H1 (cell line): ENCODE results near the gene SPHK1. TPM values are rescaled to one million over a fixed set of nuclear protein-coding genes. Genes with fewer than 3 reads are reported as not detected.

ENCODE experiments used
- CTCF ChIA-PET: fragments of 300-600 bp; sonication (Branson Sonifier 250); formaldehyde crosslinking; loops from one replicate; lab custom pipeline; 2021; ENCODE audit not compliant: partially characterized antibody; lab: Charles Lee
- POLR2A ChIA-PET: fragments of 300-600 bp; sonication (Branson Sonifier 250); formaldehyde crosslinking; loops from one replicate; lab custom pipeline; 2021; ENCODE audit warnings: inconsistent platforms; ENCODE audit not compliant: partially characterized antibody; lab: Charles Lee
- DNase-seq, 2 experiments: peaks; one replicate each; pipeline versions ENCODE4 v3.0.0 to v3.0.0-alpha.2; 2010 to 2022; ENCODE audit warnings: low spot score in 2 of 2, low read depth in 1 of 2, mixed read lengths in 1 of 2
- FAIRE-seq: peaks from 2 replicates; lab custom pipeline; 2011; peaks lifted over from hg19 to GRCh38; lab: Jason Lieb, UNC
- H2AFZ ChIP-seq: 2 replicates; pipeline ENCODE4 v1.8.1; 2012; ENCODE audit warnings: low read length, inconsistent platforms
- H2AK5ac ChIP-seq: 2 replicates; pipeline ENCODE4 v1.6.1; 2013; ENCODE audit warnings: low read depth, low read length
- H2BK120ac ChIP-seq: replicated peaks from 2 replicates; pipeline ENCODE3; 2013; ENCODE audit warnings: low read depth, low read length, inconsistent platforms
- H2BK12ac ChIP-seq: 2 replicates; pipeline ENCODE4 v1.6.1; 2013; ENCODE audit warnings: low read depth, low read length
- H2BK15ac ChIP-seq: 2 replicates; pipeline ENCODE4 v1.6.1; 2013; ENCODE audit warnings: low read length
- H2BK20ac ChIP-seq: 2 replicates; pipeline ENCODE4 v1.6.1; 2013; ENCODE audit warnings: low read length
- H2BK5ac ChIP-seq: 2 replicates; pipeline ENCODE4 v1.6.1; 2013; ENCODE audit warnings: low read depth, low read length
- H3K14ac ChIP-seq: 2 replicates; pipeline ENCODE4 v1.6.1; 2013; ENCODE audit warnings: inconsistent platforms; ENCODE audit not compliant: insufficient read length
- H3K18ac ChIP-seq: 2 replicates; pipeline ENCODE4 v1.6.1; 2013; ENCODE audit warnings: low read length; ENCODE audit errors: extremely low read depth
- H3K23ac ChIP-seq: 2 replicates; pipeline ENCODE4 v1.6.1; 2013; ENCODE audit warnings: inconsistent platforms; ENCODE audit not compliant: insufficient read length
- H3K23me2 ChIP-seq: 2 replicates; pipeline ENCODE4 v1.6.1; 2013; ENCODE audit warnings: low read depth, low read length
- H3K27ac ChIP-seq: 2 replicates; pipeline ENCODE4 v1.6.1; 2011; ENCODE audit warnings: low read depth, low read length, inconsistent platforms
- H3K27me3 ChIP-seq, 4 experiments: replicated peaks in 1 of 4; 1 replicate in 1 of 4; 2 replicates in 3 of 4; pipeline versions ENCODE4 v1.6.1 to v1.8.1; 2011 to 2013; ENCODE audit warnings: low read length in 3 of 4, mild to moderate bottlenecking in 3 of 4, inconsistent platforms in 2 of 4, mixed read lengths in 2 of 4, moderate library complexity in 1 of 4; ENCODE audit not compliant: control insufficient read depth in 3 of 4, insufficient read depth in 3 of 4; ENCODE audit errors: extremely low read depth in 1 of 4
- H3K36me3 ChIP-seq, 4 experiments: 2 replicates each; pipeline versions ENCODE4 v1.6.1 to v1.8.1; 2011 to 2013; ENCODE audit warnings: mild to moderate bottlenecking in 4 of 4, low read length in 3 of 4, moderate library complexity in 2 of 4, control low read depth in 1 of 4, inconsistent platforms in 1 of 4; ENCODE audit not compliant: insufficient read depth in 4 of 4, control insufficient read depth in 2 of 4
- H3K4ac ChIP-seq: replicated peaks from 2 replicates; pipeline ENCODE3; 2013; ENCODE audit warnings: low read length, low read depth, mixed read lengths, inconsistent platforms; ENCODE audit not compliant: insufficient read length
- H3K4me1 ChIP-seq, 4 experiments: replicated peaks in 1 of 4; 1 replicate in 1 of 4; 2 replicates in 3 of 4; pipeline versions ENCODE4 v1.6.1 to v1.8.1; 2011 to 2013; ENCODE audit warnings: low read length in 3 of 4, inconsistent platforms in 2 of 4, mixed read lengths in 1 of 4; ENCODE audit not compliant: insufficient read depth in 4 of 4, control insufficient read depth in 3 of 4
- H3K4me2 ChIP-seq, 2 experiments: 2 replicates each; pipeline versions ENCODE4 v1.6.1 to v1.8.1; 2011 to 2013; ENCODE audit warnings: low read depth in 2 of 2, low read length in 2 of 2, control low read depth in 1 of 2, inconsistent platforms in 1 of 2, mild to moderate bottlenecking in 1 of 2; ENCODE audit not compliant: insufficient read depth in 1 of 2
- H3K4me3 ChIP-seq, 4 experiments: fragments of 200-600, 300-600 bp in 1 of 4; sonication (generic), shearing (Covaris generic), sonication (Bioruptor Twin) in 1 of 4; 2 replicates each; pipeline versions ENCODE4 v1.5.1 to v1.8.1; 2011 to 2016; ENCODE audit warnings: low read length in 4 of 4, low read depth in 3 of 4, control low read depth in 2 of 4, inconsistent platforms in 2 of 4, mild to moderate bottlenecking in 2 of 4, mixed read lengths in 1 of 4, moderate library complexity in 1 of 4; ENCODE audit not compliant: insufficient read depth in 2 of 4; ENCODE audit errors: extremely low read depth in 1 of 4
- H3K56ac ChIP-seq: replicated peaks from 2 replicates; pipeline ENCODE3; 2013; ENCODE audit warnings: low read depth, mild to moderate bottlenecking, mixed read lengths, low read length, inconsistent platforms; ENCODE audit not compliant: insufficient read length
- H3K79me1 ChIP-seq: 2 replicates; pipeline ENCODE4 v1.6.1; 2013; ENCODE audit warnings: low read depth, low read length, control low read depth
- H3K79me2 ChIP-seq, 2 experiments: 2 replicates each; pipeline versions ENCODE4 v1.6.1 to v1.8.1; 2012 to 2013; ENCODE audit warnings: low read length in 2 of 2, mild to moderate bottlenecking in 2 of 2, inconsistent platforms in 1 of 2; ENCODE audit not compliant: insufficient read depth in 2 of 2, control insufficient read depth in 1 of 2
- H3K9ac ChIP-seq, 4 experiments: replicated peaks in 1 of 4; 1 replicate in 1 of 4; 2 replicates in 3 of 4; pipeline versions ENCODE4 v1.6.1 to v1.8.1; 2011 to 2013; ENCODE audit warnings: low read depth in 3 of 4, low read length in 3 of 4, control low read depth in 2 of 4, mild to moderate bottlenecking in 2 of 4, moderate library complexity in 2 of 4, inconsistent platforms in 1 of 4; ENCODE audit errors: extremely low read depth in 1 of 4
- H3K9me3 ChIP-seq, 2 experiments: 2 replicates each; pipeline versions ENCODE4 v1.6.1 to v1.8.1; 2012 to 2013; ENCODE audit warnings: mild to moderate bottlenecking in 2 of 2, moderate library complexity in 2 of 2, control low read depth in 1 of 2, inconsistent platforms in 1 of 2, low read depth in 1 of 2, low read length in 1 of 2, mixed read lengths in 1 of 2; ENCODE audit not compliant: insufficient read depth in 2 of 2
- H4K20me1 ChIP-seq, 2 experiments: replicated peaks in 1 of 2; 2 replicates each; pipeline versions ENCODE3 to v1.8.1; 2011 to 2013; ENCODE audit warnings: inconsistent platforms in 2 of 2, low read length in 2 of 2, mild to moderate bottlenecking in 1 of 2; ENCODE audit not compliant: insufficient read depth in 2 of 2, control insufficient read depth in 1 of 2
- H4K5ac ChIP-seq: 2 replicates; pipeline ENCODE4 v1.6.1; 2013; ENCODE audit warnings: low read length, low read depth, mixed read lengths, inconsistent platforms; ENCODE audit not compliant: insufficient read length
- H4K8ac ChIP-seq: 2 replicates; pipeline ENCODE4 v1.8.0; 2013; ENCODE audit warnings: mild to moderate bottlenecking, moderate library complexity, low read length, inconsistent platforms; ENCODE audit not compliant: insufficient read depth; ENCODE audit errors: extremely low read depth
- H4K91ac ChIP-seq: replicated peaks from 2 replicates; pipeline ENCODE3; 2013; ENCODE audit warnings: low read length, mixed read lengths, inconsistent platforms; ENCODE audit not compliant: insufficient read length
- ATF3 ChIP-seq: IDR thresholded peaks from 2 replicates; pipeline ENCODE4 v1.6.1; 2011; ENCODE audit warnings: low read depth, mild to moderate bottlenecking, low read length; ENCODE audit not compliant: insufficient read depth
- CHD1 ChIP-seq: IDR thresholded peaks from 2 replicates; pipeline ENCODE4 v1.6.1; 2012; ENCODE audit warnings: low read depth, low read length, improper control_type of control experiment
- KDM1A ChIP-seq: fragments of 200-600, 300-600 bp; sonication (generic); IDR thresholded peaks from 2 replicates; pipeline ENCODE4 v1.7.1; 2016; ENCODE audit warnings: mild to moderate bottlenecking, low read length, borderline replicate concordance
- PHF8 ChIP-seq: fragments of 200-600 bp; sonication (generic); conservative IDR thresholded peaks from 2 replicates; pipeline ENCODE4 v1.7.1; 2012; ENCODE audit warnings: low read depth, mild to moderate bottlenecking, inconsistent platforms, low read length, moderate library complexity
- POU5F1 ChIP-seq: IDR thresholded peaks from 2 replicates; pipeline ENCODE4 v1.6.1; 2011; ENCODE audit warnings: low read depth, mild to moderate bottlenecking, low read length, moderate library complexity
- RBBP5 ChIP-seq: IDR thresholded peaks from 2 replicates; pipeline ENCODE4 v1.7.1; 2012; ENCODE audit warnings: low read depth, mild to moderate bottlenecking, inconsistent platforms, low read length, moderate library complexity, borderline replicate concordance
- SIX5 ChIP-seq: IDR thresholded peaks from 2 replicates; pipeline ENCODE4 v1.6.1; 2011; ENCODE audit warnings: mild to moderate bottlenecking, low read depth, low read length
- WGBS, 2 experiments: shearing (Covaris generic) in 1 of 2; methylation state at CpG; one replicate each; pipeline versions ENCODE4 v1.1.6 to v1.1.7; 2013 to 2015; ENCODE audit warnings: low lambda C conversion rate in 2 of 2, mixed read lengths in 2 of 2, inconsistent platforms in 1 of 2, low coverage in 1 of 2, missing lambda C conversion rate in 1 of 2; ENCODE audit not compliant: insufficient replicate concordance in 2 of 2, insufficient coverage in 1 of 2, insufficient read length in 1 of 2; ENCODE audit errors: extremely low coverage in 1 of 2, missing lambda C conversion rate in 1 of 2; 5-methylcytosine and 5-hydroxymethylcytosine counted together
- polyA plus RNA-seq, 7 experiments: library from polyadenylated mRNA; depleted of rRNA in 3 of 7; stranded (reverse) in 5 of 7; unstranded in 2 of 7; fragments of >200 nt in 5 of 7; fragments of 200-250 nt in 2 of 7; gene quantifications; 1 replicate in 5 of 7; 2 replicates in 1 of 7; 4 replicates in 1 of 7; pipeline versions ENCODE4 v1.2.1 to v1.2.3, GENCODE V29; 2011 to 2013; ENCODE audit warnings: missing spikeins in 2 of 7, mixed read lengths in 2 of 7
- total RNA-seq: library from RNA; stranded (reverse); fragmentation: NEBNext Ultra II Directional; extraction: Animal tissue kit (Norgen Biotek cat#: 25700); gene quantifications from 2 replicates; pipeline ENCODE4 v1.2.1, GENCODE V29; 2021

The SPHK1 gene
- total and polyA plus RNA-seq, 2 of the 8 experiments (the other 6 are each of a cell fraction or from before 2014, with no cell fraction given) = 2.4 TPM

- no peak overlapping the region for H3K4ac ChIP-seq
- H3K27ac ChIP-seq = no peak overlapping the region
- ChIA-PET POLR2A (interaction anchor here (0.9 to 2.5 kb wide), 2 partner anchors 8 to 28 kb away, joined by 4 to 12 read pairs; partner anchors contain the start of gene PRPSAP1), CTCF (interaction anchor here (0.9 to 28.1 kb wide), 11 partner anchors 8 to 377 kb away, joined by 3 to 635 read pairs (median 4); partner anchors contain the start of gene PRPSAP1)
- H2BK5ac ChIP-seq = no peak overlapping the region
- no peak overlapping the region; the same call in 1 of the 2 replicates for H4K8ac ChIP-seq
- H3K18ac ChIP-seq = peak overlapping the region; percentile 32; the same call in 1 of the 2 replicates
- peaks cover 0 to 41% (median 16%) of the 10 kb centered on the region in 4 experiments; a peak in 5 of 7 replicates for H3K4me1 ChIP-seq
- H3K79me2 ChIP-seq = no peaks in the 10 kb centered on the region
- no peak overlapping the region for H3K23ac ChIP-seq
- peak overlapping the region in 3 of 4 experiments; percentile 16 to 80 (median 26); a peak in 3 of 8 replicates for H3K4me3 ChIP-seq
- H2BK12ac ChIP-seq = 0 out of 2 replicates have a peak overlapping the region, but pooled peaks have one; percentile 11
- no peak overlapping the region for H2AFZ ChIP-seq
- H2BK15ac ChIP-seq = no peak overlapping the region
- FAIRE-seq = no peak
- 56% methylated on average over 19 of the region's 19 CpGs; no CpG with 5 or more reads in 1 of the 2 experiments for WGBS, 2 experiments
- H3K4me2 ChIP-seq = peak overlapping the region; percentile 92 to 95
- H4K20me1 ChIP-seq = peaks cover 0 to 2% of the 10 kb centered on the region in 2 experiments
- peak overlapping the region; percentile 10 for H3K56ac ChIP-seq
- no peaks in the 10 kb centered on the region for H3K79me1 ChIP-seq
- 0 out of 2 replicates have a peak overlapping the region, but pooled peaks have one; percentile 1 for H2BK20ac ChIP-seq
- TF ChIP-seq KDM1A = no peak
- TF ChIP-seq SIX5 = no peak
- TF ChIP-seq ATF3 = no peak
- TF ChIP-seq RBBP5 = no peak
- TF ChIP-seq CHD1 = no peak
- TF ChIP-seq PHF8 = 0 out of 2 replicates have a peak, but pooled peaks have one; percentile 6
- no peak for TF ChIP-seq POU5F1
- H3K23me2 ChIP-seq = peaks cover 23% of the 10 kb centered on the region
- no peak overlapping the region for H4K5ac ChIP-seq
- H3K36me3 ChIP-seq = no peaks in the 10 kb centered on the region
- peaks cover 18 to 40% (median 33%) of the 10 kb centered on the region in 4 experiments; a peak in 6 of 7 replicates for H3K27me3 ChIP-seq
- no peak overlapping the region for H2AK5ac ChIP-seq
- DNase-seq = no peak
- H3K14ac ChIP-seq = no peak overlapping the region
- H2BK120ac ChIP-seq = no peak overlapping the region
- H3K9ac ChIP-seq = no peak overlapping the region
- H3K9me3 ChIP-seq = no peaks in the 10 kb centered on the region
- no peak overlapping the region for H4K91ac ChIP-seq
Measured at GRCh38 chr17:76381633-76382350, 2.6 kb upstream of the SPHK1 start.
